ENCODE data around the gene FAM135A. TPM values are rescaled to one million over a fixed set of nuclear protein-coding genes. Genes with fewer than 3 reads are reported as not detected.
"Not testable (repeated sequence)": the region's sequence is repeated elsewhere in the genome, so short reads cannot be mapped to it uniquely, and the experiment has no call there.

The FAM135A gene
- total RNA-seq, 1 donor from 2014 or later = 22.3 TPM

DNA sequence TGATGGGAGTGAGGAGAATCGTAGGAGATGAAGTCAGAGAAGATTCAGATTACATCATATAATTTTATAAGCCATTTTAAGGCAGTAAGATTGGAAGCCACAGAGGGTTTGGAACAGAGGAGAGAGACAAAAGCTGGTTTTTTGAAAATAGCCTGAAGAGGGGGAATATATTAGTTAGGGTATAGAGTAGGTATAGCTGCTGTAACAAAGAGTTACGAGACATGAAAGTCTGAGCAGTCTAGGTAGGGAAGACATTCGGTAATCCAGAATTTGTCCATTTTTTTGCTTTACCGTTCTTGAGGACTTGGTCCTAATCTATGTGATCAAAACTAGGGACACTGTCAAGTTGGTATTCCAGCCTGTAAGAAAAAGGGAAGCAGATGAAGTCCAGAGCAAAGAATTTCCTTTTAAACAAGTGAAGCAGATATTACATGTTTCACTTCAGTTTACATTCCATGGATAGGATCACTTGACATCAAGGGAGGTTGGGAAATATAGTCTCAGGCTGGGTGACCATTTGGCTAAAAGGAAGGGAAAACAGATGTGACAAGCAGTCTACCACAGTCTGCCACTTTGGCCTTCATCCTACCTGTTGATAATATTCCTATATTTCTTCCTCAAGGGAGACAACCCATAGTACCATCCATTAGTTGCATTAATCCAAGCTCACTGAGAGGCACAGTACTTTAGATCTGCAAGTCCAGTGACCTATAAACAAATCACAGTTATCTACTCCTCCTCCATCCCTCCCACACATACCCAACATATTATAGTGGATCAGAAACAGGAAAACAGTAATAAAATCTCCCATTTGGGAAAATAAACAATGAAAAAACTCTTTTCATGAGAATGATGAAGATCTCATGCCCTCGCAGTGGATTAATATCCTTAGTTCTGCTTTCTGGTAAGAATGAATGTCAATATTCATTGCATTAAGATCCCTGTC, 10.2 kb downstream of the FAM135A start:
- no peak overlapping the region for H3K4me3 Mint-ChIP-seq (ENCODE audit: unreplicated experiment)
- no peak overlapping the region for H3K27ac Mint-ChIP-seq (ENCODE audit: unreplicated experiment)
- H3K36me3 Mint-ChIP-seq (ENCODE audit: unreplicated experiment) = no peaks in the 10 kb centered on the region
- TF ChIP-seq, protein P1, sequence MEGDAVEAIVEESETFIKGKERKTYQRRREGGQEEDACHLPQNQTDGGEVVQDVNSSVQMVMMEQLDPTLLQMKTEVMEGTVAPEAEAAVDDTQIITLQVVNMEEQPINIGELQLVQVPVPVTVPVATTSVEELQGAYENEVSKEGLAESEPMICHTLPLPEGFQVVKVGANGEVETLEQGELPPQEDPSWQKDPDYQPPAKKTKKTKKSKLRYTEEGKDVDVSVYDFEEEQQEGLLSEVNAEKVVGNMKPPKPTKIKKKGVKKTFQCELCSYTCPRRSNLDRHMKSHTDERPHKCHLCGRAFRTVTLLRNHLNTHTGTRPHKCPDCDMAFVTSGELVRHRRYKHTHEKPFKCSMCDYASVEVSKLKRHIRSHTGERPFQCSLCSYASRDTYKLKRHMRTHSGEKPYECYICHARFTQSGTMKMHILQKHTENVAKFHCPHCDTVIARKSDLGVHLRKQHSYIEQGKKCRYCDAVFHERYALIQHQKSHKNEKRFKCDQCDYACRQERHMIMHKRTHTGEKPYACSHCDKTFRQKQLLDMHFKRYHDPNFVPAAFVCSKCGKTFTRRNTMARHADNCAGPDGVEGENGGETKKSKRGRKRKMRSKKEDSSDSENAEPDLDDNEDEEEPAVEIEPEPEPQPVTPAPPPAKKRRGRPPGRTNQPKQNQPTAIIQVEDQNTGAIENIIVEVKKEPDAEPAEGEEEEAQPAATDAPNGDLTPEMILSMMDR (IDR thresholded peaks at IDR 0.05; ENCODE audit: partially characterized antibody, unreplicated experiment) = no peak
- H3K9me3 Mint-ChIP-seq (ENCODE audit: unreplicated experiment) = peaks cover 3% of the 10 kb centered on the region
- no peaks in the 10 kb centered on the region for H3K27me3 Mint-ChIP-seq (ENCODE audit: unreplicated experiment)
- no peak for DNase-seq
- no peaks in the 10 kb centered on the region for H3K4me1 Mint-ChIP-seq (ENCODE audit: low read depth, unreplicated experiment)

DNA sequence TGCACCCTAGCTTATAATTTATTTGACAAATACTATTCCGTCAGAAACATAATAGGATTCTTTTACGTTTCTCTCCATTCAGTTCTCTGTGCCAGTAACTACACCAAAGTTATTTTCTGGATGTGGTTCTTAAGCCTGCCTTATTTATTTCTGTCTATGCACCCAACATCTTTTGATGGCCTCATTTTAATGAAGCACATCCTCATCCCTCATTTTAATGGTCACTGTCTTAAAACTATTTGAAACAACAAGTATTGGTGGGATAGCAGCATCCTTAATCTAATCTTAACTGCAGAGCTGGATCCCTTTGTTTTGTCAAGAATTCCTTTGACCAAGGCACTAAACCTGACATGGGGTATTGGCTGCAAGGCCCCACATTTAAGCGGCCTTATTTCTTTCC, 11.0 kb downstream of the FAM135A start:
- Mint-ChIP-seq H3K27me3 (ENCODE audit: unreplicated experiment) (no peaks in the 10 kb centered on the region), H3K4me3 (ENCODE audit: unreplicated experiment) (no peak overlapping the region), H3K9me3 (ENCODE audit: unreplicated experiment) (peaks cover 3% of the 10 kb centered on the region), H3K36me3 (ENCODE audit: unreplicated experiment) (no peaks in the 10 kb centered on the region), H3K27ac (ENCODE audit: unreplicated experiment) (no peak overlapping the region), H3K4me1 (ENCODE audit: low read depth, unreplicated experiment) (no peaks in the 10 kb centered on the region)
- no peak for DNase-seq
- TF ChIP-seq, protein P1 (IDR thresholded peaks at IDR 0.05; ENCODE audit: partially characterized antibody, unreplicated experiment) = no peak

DNA sequence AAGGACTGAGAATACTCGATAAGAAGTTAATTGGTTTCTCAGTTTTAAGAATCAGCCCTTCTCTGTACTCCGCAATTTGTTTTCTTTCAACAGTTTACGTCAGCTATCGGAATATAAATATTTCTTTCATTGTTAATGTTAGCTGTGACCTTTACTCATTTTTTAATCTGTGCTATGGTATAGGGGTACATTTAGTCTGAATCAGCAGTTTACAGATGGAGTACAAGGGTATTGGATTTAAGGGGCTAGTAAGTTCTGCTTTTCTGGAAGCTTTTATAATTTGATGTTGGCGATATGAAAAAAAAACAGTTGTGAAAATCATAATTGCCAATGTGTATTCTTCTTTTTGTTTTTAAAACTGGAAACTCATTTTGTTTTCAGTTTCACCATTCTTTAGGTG, 23.0 kb downstream of the FAM135A start:
- Mint-ChIP-seq H3K27ac (ENCODE audit: unreplicated experiment) (no peak overlapping the region), H3K4me1 (ENCODE audit: low read depth, unreplicated experiment) (no peaks in the 10 kb centered on the region), H3K36me3 (ENCODE audit: unreplicated experiment) (no peaks in the 10 kb centered on the region), H3K4me3 (ENCODE audit: unreplicated experiment) (no peak overlapping the region), H3K27me3 (ENCODE audit: unreplicated experiment) (peaks cover 1% of the 10 kb centered on the region), H3K9me3 (ENCODE audit: unreplicated experiment) (no peaks in the 10 kb centered on the region)
- no peak for DNase-seq
- TF ChIP-seq, protein P1 (IDR thresholded peaks at IDR 0.05; ENCODE audit: partially characterized antibody, unreplicated experiment) = no peak

DNA sequence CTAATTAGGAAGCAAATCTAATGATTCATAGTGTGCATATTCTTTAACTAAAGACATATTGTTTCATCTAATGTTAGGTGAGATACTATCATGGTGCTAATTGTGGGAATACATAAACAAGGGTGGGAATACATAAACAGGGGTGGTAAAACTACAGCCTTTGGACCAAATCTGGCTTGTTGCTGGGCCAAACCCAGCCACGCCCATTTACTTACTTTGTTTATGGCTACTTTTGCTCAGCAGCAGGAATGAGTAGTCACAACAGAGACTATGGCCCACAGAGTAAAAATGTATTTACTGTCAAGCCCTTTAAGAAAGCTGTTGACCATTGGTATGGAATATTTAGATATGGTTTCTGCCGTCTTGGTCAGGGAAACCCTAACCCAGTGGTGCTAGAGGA, 31.7 kb downstream of the FAM135A start:
- Mint-ChIP-seq H3K27me3 (ENCODE audit: unreplicated experiment) (no peaks in the 10 kb centered on the region), H3K27ac (ENCODE audit: unreplicated experiment) (no peak overlapping the region), H3K9me3 (ENCODE audit: unreplicated experiment) (peaks cover 1% of the 10 kb centered on the region), H3K4me3 (ENCODE audit: unreplicated experiment) (no peak overlapping the region), H3K36me3 (ENCODE audit: unreplicated experiment) (peaks cover 12% of the 10 kb centered on the region), H3K4me1 (ENCODE audit: low read depth, unreplicated experiment) (no peaks in the 10 kb centered on the region)
- DNase-seq = no peak
- TF ChIP-seq, protein P1 (IDR thresholded peaks at IDR 0.05; ENCODE audit: partially characterized antibody, unreplicated experiment) = no peak

DNA sequence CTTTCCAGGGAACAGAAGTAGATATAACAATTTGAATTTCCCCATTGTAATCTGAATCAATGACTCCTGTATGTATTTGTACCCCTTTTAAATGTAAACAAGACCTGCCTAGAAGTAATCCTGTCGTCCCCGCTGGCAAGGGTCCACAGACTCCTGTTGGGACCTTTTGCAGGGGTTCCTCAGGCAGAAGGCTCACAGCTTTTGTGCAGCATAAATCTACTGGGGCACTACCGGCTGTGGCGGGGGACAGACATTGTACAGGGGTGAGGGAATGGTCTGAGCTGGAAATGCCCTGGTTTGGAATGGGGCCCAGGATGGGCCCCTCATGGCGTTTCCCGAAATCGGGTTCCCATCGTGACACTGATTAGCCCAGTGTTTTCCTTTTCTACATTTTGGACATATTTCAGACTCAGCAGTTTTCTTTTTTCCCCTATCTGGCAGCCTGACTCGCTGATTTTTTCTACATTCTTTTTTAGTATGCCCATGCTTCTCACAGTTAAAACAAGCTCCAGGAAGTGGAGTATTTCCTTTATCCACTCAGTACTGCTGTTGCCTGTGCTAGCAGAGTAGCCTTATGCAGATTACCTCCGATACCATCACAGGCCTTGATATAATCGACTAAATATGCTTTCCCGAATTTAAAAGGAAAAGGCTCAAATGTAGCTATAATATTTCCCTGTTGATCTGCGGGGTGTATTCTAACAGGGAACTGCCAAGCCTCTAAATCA, 34.2 kb downstream of the FAM135A start:
- H3K36me3 Mint-ChIP-seq (ENCODE audit: unreplicated experiment) = peaks cover 12% of the 10 kb centered on the region
- not testable (repeated sequence) for DNase-seq; H3K4me3 Mint-ChIP-seq (ENCODE audit: unreplicated experiment); H3K27ac Mint-ChIP-seq (ENCODE audit: unreplicated experiment); H3K9me3 Mint-ChIP-seq (ENCODE audit: unreplicated experiment); H3K27me3 Mint-ChIP-seq (ENCODE audit: unreplicated experiment); H3K4me1 Mint-ChIP-seq (ENCODE audit: low read depth, unreplicated experiment)

DNA sequence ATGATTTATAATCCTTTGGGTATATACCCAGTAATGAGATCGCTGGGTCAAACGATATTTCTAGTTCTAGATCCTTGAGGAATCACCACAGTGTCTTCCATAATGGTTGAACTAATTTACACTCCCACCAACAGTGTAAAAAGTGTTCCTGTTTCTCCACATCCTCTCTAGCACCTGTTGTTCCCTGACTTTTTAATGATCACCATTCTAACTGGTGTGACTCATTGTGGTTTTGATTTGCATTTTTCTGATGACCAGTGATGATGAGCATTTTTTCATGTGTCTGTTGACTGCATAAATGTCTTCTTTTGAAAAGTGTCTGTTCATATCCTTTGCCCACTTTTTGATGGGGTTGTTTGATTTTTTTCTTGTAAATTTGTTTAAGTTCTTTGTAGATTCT, 40.6 kb downstream of the FAM135A start:
- not testable (repeated sequence) for H3K4me3 Mint-ChIP-seq (ENCODE audit: unreplicated experiment); H3K9me3 Mint-ChIP-seq (ENCODE audit: unreplicated experiment); H3K4me1 Mint-ChIP-seq (ENCODE audit: low read depth, unreplicated experiment); H3K27ac Mint-ChIP-seq (ENCODE audit: unreplicated experiment); H3K27me3 Mint-ChIP-seq (ENCODE audit: unreplicated experiment); H3K36me3 Mint-ChIP-seq (ENCODE audit: unreplicated experiment); DNase-seq
